ENCODE results near the gene STXBP5.

STXBP5 gene

GRCh38 chr6:147322299-147323162 is 118.3 kb downstream of the STXBP5 start:
- H3K27ac ChIP-seq: no peak overlapping the region
- ChIA-PET CTCF (no interaction called here), POLR2A (ENCODE audit: low non-redundant PET) (no interaction called here)
- no peak for DNase-seq (ENCODE audit: low spot score)
- TF ChIP-seq CTCF (conservative IDR thresholded peaks at IDR 0.05; ENCODE audit: low read depth): no peak

GRCh38 chr6:147325557-147325956 is 121.3 kb downstream of the STXBP5 start:
- ChIA-PET POLR2A (ENCODE audit: low non-redundant PET) (no interaction called here), CTCF (interaction anchor here (0.6 kb wide), 1 partner anchor 193 kb away, joined by 3 read pairs; no protein-coding TSS in a partner anchor)
- DNase-seq (ENCODE audit: low spot score): no peak
- TF ChIP-seq CTCF (conservative IDR thresholded peaks at IDR 0.05; ENCODE audit: low read depth): no peak
- no peak overlapping the region for H3K27ac ChIP-seq

- no peak overlapping the region for H3K27ac ChIP-seq
- CTCF ChIA-PET: no interaction called here
- no peak for TF ChIP-seq CTCF (conservative IDR thresholded peaks at IDR 0.05; ENCODE audit: low read depth)
- POLR2A ChIA-PET (ENCODE audit: low non-redundant PET): no interaction called here
- no peak for DNase-seq (ENCODE audit: low spot score)
Observed at GRCh38 chr6:147331401-147331800, 127.2 kb downstream of the STXBP5 start.

- ChIA-PET POLR2A (ENCODE audit: low non-redundant PET) (no interaction called here), CTCF (interaction anchor here (0.7 kb wide), 1 partner anchor 314 kb away, joined by 3 read pairs; no protein-coding TSS in a partner anchor)
- TF ChIP-seq CTCF (conservative IDR thresholded peaks at IDR 0.05; ENCODE audit: low read depth): no peak
- H3K27ac ChIP-seq: no peak overlapping the region
- DNase-seq (ENCODE audit: low spot score): no peak
Observed at GRCh38 chr6:147337921-147338320, 133.7 kb downstream of the STXBP5 start.

- no peak for DNase-seq (ENCODE audit: low spot score)
- CTCF ChIA-PET: interaction anchor here (0.6 kb wide), 2 partner anchors 33 to 627 kb away, joined by 3 read pairs; no protein-coding TSS in a partner anchor
- TF ChIP-seq CTCF (conservative IDR thresholded peaks at IDR 0.05; ENCODE audit: low read depth): no peak
- no peak overlapping the region for H3K27ac ChIP-seq
- POLR2A ChIA-PET (ENCODE audit: low non-redundant PET): no interaction called here
Observed at GRCh38 chr6:147341486-147341885, 137.3 kb downstream of the STXBP5 start.

- TF ChIP-seq CTCF (conservative IDR thresholded peaks at IDR 0.05; ENCODE audit: low read depth): no peak
- POLR2A ChIA-PET (ENCODE audit: low non-redundant PET): no interaction called here
- H3K27ac ChIP-seq: no peak overlapping the region
- CTCF ChIA-PET: no interaction called here
- DNase-seq (ENCODE audit: low spot score): no peak
Observed at GRCh38 chr6:147345902-147346301, 141.7 kb downstream of the STXBP5 start.

Measured in RWPE1 (cell line).